Fibroblast of lung (primary cell): Measurements from ENCODE around the gene ICA1. TPM values are rescaled to one million over a fixed set of nuclear protein-coding genes. Genes with fewer than 3 reads are reported as not detected.

Source experiments
- DNase-seq, 2 donors: peaks; one replicate each; pipeline versions ENCODE4 v3.0.0 to v3.0.0-alpha.2; 2010; ENCODE audit warnings: low read depth in 2 of 2
- H2AFZ ChIP-seq: 2 replicates; pipeline ENCODE4 v1.5.1; 2012; ENCODE audit warnings: low read length, control low read depth, inconsistent platforms
- H3K27ac ChIP-seq: 2 replicates; pipeline ENCODE4 v1.5.1; 2011; ENCODE audit warnings: low read length, control low read depth; ENCODE audit not compliant: insufficient read depth
- H3K27me3 ChIP-seq: 2 replicates; pipeline ENCODE4 v1.5.1; 2011; ENCODE audit warnings: mild to moderate bottlenecking, low read length; ENCODE audit not compliant: control insufficient read depth, insufficient read depth
- H3K36me3 ChIP-seq: 2 replicates; pipeline ENCODE4 v1.5.1; 2011; ENCODE audit warnings: low read length; ENCODE audit not compliant: control insufficient read depth, insufficient read depth
- H3K4me1 ChIP-seq: 2 replicates; pipeline ENCODE4 v1.5.1; 2011; ENCODE audit warnings: low read length; ENCODE audit not compliant: control insufficient read depth, insufficient read depth; ENCODE audit errors: extremely low read depth
- H3K4me2 ChIP-seq: 2 replicates; pipeline ENCODE4 v1.5.1; 2011; ENCODE audit warnings: low read length, control low read depth; ENCODE audit not compliant: insufficient read depth; ENCODE audit errors: extremely low read depth
- H3K4me3 ChIP-seq, 4 experiments: fragments of 200-600 bp in 1 of 4; sonication (generic) in 1 of 4; replicated peaks in 1 of 4; 2 replicates each; pipeline ENCODE4 v1.5.1; 2011 to 2016; ENCODE audit warnings: low read length in 4 of 4, low read depth in 3 of 4, mild to moderate bottlenecking in 3 of 4, control low read depth in 2 of 4, inconsistent platforms in 1 of 4, mixed read lengths in 1 of 4; ENCODE audit not compliant: insufficient read depth in 1 of 4; ENCODE audit errors: control extremely low read depth in 1 of 4
- H3K79me2 ChIP-seq: 2 replicates; pipeline ENCODE4 v1.5.1; 2012; ENCODE audit warnings: mild to moderate bottlenecking, low read length, inconsistent platforms; ENCODE audit not compliant: control insufficient read depth, insufficient read depth
- H3K9ac ChIP-seq: 2 replicates; pipeline ENCODE4 v1.5.1; 2011; ENCODE audit warnings: mild to moderate bottlenecking, low read length, control low read depth; ENCODE audit not compliant: insufficient read depth
- H3K9me3 ChIP-seq: 2 replicates; pipeline ENCODE4 v1.5.1; 2012; ENCODE audit warnings: low read depth, low read length; ENCODE audit not compliant: control insufficient read depth, insufficient read depth
- H4K20me1 ChIP-seq: 2 replicates; pipeline ENCODE4 v1.5.1; 2011; ENCODE audit warnings: low read length; ENCODE audit not compliant: control insufficient read depth, insufficient read depth; ENCODE audit errors: extremely low read depth
- CTCF ChIP-seq, 2 donors: IDR thresholded peaks in 1 of 2; conservative IDR thresholded peaks in 1 of 2; 1 replicate in 1 of 2; 2 replicates in 1 of 2; pipeline ENCODE4 v1.5.1; 2011 to 2012; ENCODE audit warnings: low read length in 2 of 2, control low read depth in 1 of 2, inconsistent platforms in 1 of 2, low read depth in 1 of 2, mild to moderate bottlenecking in 1 of 2
- EZH2 ChIP-seq: IDR thresholded peaks from 2 replicates; pipeline ENCODE4 v1.5.1; 2012; ENCODE audit warnings: low read length, control low read depth, mild to moderate bottlenecking; ENCODE audit errors: missing control alignments
- polyA plus RNA-seq, 2 donors: library from polyadenylated mRNA; depleted of rRNA in 1 of 2; stranded (reverse) in 1 of 2; unstranded in 1 of 2; fragments of >200 nt; gene quantifications; 2 replicates each; pipeline ENCODE4 v1.2.1, GENCODE V29; 2011 to 2012; ENCODE audit warnings: missing spikeins in 1 of 2
- total RNA-seq: library from RNA; depleted of rRNA; stranded (reverse); fragments of >200 nt; gene quantifications from 2 replicates; pipeline ENCODE4 v1.2.1, GENCODE V29; 2014

ICA1 gene
- total and polyA plus RNA-seq, 2 donors (not counting 1 experiment from before 2014, with no cell fraction given) = 0.17 TPM; not detected in 1

GRCh38 chr7:8254215-8254614 lies 7.8 kb downstream of the ICA1 start:
- H3K4me1 ChIP-seq = no peaks in the 10 kb centered on the region
- H3K4me2 ChIP-seq = no peak overlapping the region
- H3K27me3 ChIP-seq = no peaks in the 10 kb centered on the region
- H3K9ac ChIP-seq = no peak overlapping the region
- no peak overlapping the region for H3K4me3 ChIP-seq
- no peak overlapping the region for H3K27ac ChIP-seq
- no peaks in the 10 kb centered on the region for H3K79me2 ChIP-seq
- no peaks in the 10 kb centered on the region for H3K9me3 ChIP-seq
- H3K36me3 ChIP-seq = no peaks in the 10 kb centered on the region
- TF ChIP-seq EZH2 (no peak), CTCF (conservative IDR thresholded peaks at IDR 0.05 in 1 of 2, IDR thresholded peaks at IDR 0.05 in 1 of 2; ENCODE audit: low read depth in 1 of 2, low read length in 2 of 2) (no peak)
- H4K20me1 ChIP-seq = no peaks in the 10 kb centered on the region
- no peak for DNase-seq
- H2AFZ ChIP-seq = no peak overlapping the region

- no peak for DNase-seq
- no peak for TF ChIP-seq CTCF (conservative IDR thresholded peaks at IDR 0.05 in 1 of 2, IDR thresholded peaks at IDR 0.05 in 1 of 2; ENCODE audit: low read depth in 1 of 2, low read length in 2 of 2)
- TF ChIP-seq EZH2 = no peak
Measured at GRCh38 chr7:8251195-8251594, 10.8 kb downstream of the ICA1 start.

GRCh38 chr7:8250547-8250946 lies 11.4 kb downstream of the ICA1 start:
- Histone ChIP-seq H3K27ac (no peak overlapping the region), H2AFZ (no peak overlapping the region), H3K36me3 (no peaks in the 10 kb centered on the region), H3K4me3 (no peak overlapping the region), H3K27me3 (no peaks in the 10 kb centered on the region), H3K9ac (no peak overlapping the region), H3K4me2 (no peak overlapping the region), H3K4me1 (no peaks in the 10 kb centered on the region), H4K20me1 (no peaks in the 10 kb centered on the region), H3K79me2 (no peaks in the 10 kb centered on the region), H3K9me3 (no peaks in the 10 kb centered on the region)
- DNase-seq = no peak
- TF ChIP-seq CTCF (conservative IDR thresholded peaks at IDR 0.05 in 1 of 2, IDR thresholded peaks at IDR 0.05 in 1 of 2; ENCODE audit: low read depth in 1 of 2, low read length in 2 of 2) (no peak), EZH2 (no peak)

More at GRCh38 chr7:8251195-8251594, 10.8 kb downstream of the ICA1 start:
- Histone ChIP-seq H3K4me1 (no peaks in the 10 kb centered on the region), H3K27ac (no peak overlapping the region), H4K20me1 (no peaks in the 10 kb centered on the region), H3K27me3 (no peaks in the 10 kb centered on the region), H2AFZ (no peak overlapping the region), H3K9me3 (no peaks in the 10 kb centered on the region), H3K4me2 (no peak overlapping the region), H3K79me2 (no peaks in the 10 kb centered on the region), H3K36me3 (no peaks in the 10 kb centered on the region), H3K4me3 (no peak overlapping the region), H3K9ac (no peak overlapping the region)
